Nephron (organoid): Measurements from ENCODE around the gene LRCH1.

Source experiments
- H3K27ac Mint-ChIP-seq, 3 experiments: 2 replicates each; pipeline ENCODE4 v1.8.0; 2020; ENCODE audit warnings: mixed read lengths in 3 of 3, mild to moderate bottlenecking in 2 of 3, moderate library complexity in 1 of 3
- H3K27me3 Mint-ChIP-seq: 2 replicates; pipeline ENCODE4 v1.8.0; 2021; ENCODE audit warnings: low read depth, mild to moderate bottlenecking, moderate library complexity, mixed read lengths
- H3K36me3 Mint-ChIP-seq: 2 replicates; pipeline ENCODE4 v1.8.0; 2020; ENCODE audit warnings: low read depth, mixed read lengths
- H3K4me1 Mint-ChIP-seq: 2 replicates; pipeline ENCODE4 v1.8.0; 2020; ENCODE audit warnings: mixed read lengths
- H3K4me3 Mint-ChIP-seq, 3 experiments: 2 replicates each; pipeline ENCODE4 v1.8.0; 2020; ENCODE audit warnings: mild to moderate bottlenecking in 3 of 3, mixed read lengths in 3 of 3, moderate library complexity in 2 of 3
- H3K9me3 Mint-ChIP-seq: 2 replicates; pipeline ENCODE4 v1.8.0; 2020; ENCODE audit warnings: mixed read lengths
- TF ChIP-seq, protein P1 (sequence below), 3 experiments: fragments of 200-600 bp; sonication (generic); IDR thresholded peaks; one replicate each; pipeline ENCODE4 v1.5.0; 2021; ENCODE audit warnings: antibody characterized with exemption in 3 of 3; ENCODE audit not compliant: unreplicated experiment in 3 of 3

The LRCH1 gene

DNA sequence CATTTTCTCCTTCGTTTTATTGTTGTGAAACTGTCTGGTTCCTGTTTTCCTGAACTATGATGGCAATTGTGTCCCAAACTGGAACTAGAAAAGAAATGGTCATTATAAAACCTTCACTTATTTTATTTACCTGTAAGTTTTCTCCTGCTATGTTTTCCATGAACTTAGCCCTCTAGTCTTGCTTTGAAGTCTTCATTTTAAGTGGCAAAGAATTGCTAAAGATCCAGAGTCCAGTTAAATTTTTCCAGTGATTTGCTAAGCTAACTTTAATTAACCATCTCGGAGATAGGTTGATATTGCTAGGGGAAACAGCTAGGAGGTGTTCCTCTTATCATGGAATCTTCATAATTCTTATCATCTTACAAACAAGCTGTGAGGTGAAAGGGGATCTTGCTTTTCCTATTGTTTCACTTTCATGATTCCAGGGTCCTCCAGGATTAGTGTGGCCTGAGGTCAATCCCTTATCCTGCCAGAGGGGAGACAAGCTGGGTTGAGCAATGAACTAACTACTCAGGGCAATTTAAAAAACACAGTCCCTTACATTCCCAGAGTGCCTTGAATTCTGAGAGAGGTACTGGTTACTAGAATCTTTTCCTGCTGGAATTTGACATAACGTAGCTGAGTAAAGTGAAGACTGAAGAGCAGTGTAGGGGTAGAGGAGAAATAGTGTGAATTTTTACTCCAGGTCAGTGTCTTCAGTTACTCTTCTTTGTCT is 131.5 kb downstream of the LRCH1 start:
- TF ChIP-seq, protein P1, sequence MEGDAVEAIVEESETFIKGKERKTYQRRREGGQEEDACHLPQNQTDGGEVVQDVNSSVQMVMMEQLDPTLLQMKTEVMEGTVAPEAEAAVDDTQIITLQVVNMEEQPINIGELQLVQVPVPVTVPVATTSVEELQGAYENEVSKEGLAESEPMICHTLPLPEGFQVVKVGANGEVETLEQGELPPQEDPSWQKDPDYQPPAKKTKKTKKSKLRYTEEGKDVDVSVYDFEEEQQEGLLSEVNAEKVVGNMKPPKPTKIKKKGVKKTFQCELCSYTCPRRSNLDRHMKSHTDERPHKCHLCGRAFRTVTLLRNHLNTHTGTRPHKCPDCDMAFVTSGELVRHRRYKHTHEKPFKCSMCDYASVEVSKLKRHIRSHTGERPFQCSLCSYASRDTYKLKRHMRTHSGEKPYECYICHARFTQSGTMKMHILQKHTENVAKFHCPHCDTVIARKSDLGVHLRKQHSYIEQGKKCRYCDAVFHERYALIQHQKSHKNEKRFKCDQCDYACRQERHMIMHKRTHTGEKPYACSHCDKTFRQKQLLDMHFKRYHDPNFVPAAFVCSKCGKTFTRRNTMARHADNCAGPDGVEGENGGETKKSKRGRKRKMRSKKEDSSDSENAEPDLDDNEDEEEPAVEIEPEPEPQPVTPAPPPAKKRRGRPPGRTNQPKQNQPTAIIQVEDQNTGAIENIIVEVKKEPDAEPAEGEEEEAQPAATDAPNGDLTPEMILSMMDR (IDR thresholded peaks at IDR 0.05; ENCODE audit: unreplicated experiment in 3 of 3) = no peak
- H3K27me3 Mint-ChIP-seq = no peaks in the 10 kb centered on the region
- peak overlapping the region; percentile 60 to 76 (median 75) for H3K27ac Mint-ChIP-seq
- peak overlapping the region in 1 of 3 experiments; percentile 38 for H3K4me3 Mint-ChIP-seq
- peaks cover 7% of the 10 kb centered on the region for H3K36me3 Mint-ChIP-seq
- no peaks in the 10 kb centered on the region for H3K9me3 Mint-ChIP-seq
- peaks cover 34% of the 10 kb centered on the region for H3K4me1 Mint-ChIP-seq

DNA sequence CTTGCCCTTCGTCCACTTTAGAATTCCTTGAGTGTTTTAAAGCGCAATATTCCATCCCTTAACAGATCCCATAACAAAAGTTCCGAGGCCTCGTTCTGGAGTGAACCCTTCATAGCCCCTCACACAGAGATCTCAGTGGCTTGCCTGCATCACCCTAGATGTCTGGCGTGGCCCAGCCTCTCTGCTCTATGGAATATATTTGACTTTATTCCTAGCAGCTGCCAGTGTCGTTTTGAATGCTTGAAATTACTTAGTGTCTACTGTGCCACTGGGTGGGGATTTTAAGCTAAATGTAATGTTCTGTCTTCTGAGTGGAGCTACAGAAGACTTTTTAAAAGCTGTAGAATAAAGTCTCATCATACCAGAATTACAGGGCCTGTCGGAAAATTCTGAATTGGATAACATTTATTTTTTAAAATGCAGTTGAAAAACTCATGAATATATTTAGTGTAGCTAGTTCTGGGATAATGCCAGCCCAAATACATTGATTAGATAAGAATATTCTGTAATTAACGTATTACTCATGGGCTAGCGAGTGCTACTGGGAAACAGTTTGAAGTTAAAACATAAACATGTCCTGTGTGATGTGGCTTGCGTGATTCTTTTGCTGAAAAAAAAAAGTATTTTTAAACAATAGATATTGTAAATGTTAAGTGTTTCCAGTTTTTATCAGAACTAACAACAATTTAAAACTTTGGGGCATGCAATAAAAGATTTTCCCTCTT is 132.2 kb downstream of the LRCH1 start:
- H3K4me1 Mint-ChIP-seq = peaks cover 34% of the 10 kb centered on the region

GRCh38 chr13:46686171-46686570 is 133.2 kb downstream of the LRCH1 start:
- Mint-ChIP-seq H3K4me1 (peaks cover 34% of the 10 kb centered on the region), H3K36me3 (peaks cover 7% of the 10 kb centered on the region), H3K27ac (peak overlapping the region in 2 of 3 experiments; percentile 2 to 53)

More for the DNA sequence above, 132.2 kb downstream of the LRCH1 start:
- H3K36me3 Mint-ChIP-seq = peaks cover 7% of the 10 kb centered on the region
- TF ChIP-seq, protein P1 (IDR thresholded peaks at IDR 0.05; ENCODE audit: unreplicated experiment in 3 of 3) = no peak
- H3K27ac Mint-ChIP-seq = peak overlapping the region; percentile 60 to 76 (median 75)
- H3K9me3 Mint-ChIP-seq = no peaks in the 10 kb centered on the region
- peak overlapping the region in 1 of 3 experiments; percentile 38 for H3K4me3 Mint-ChIP-seq
- H3K27me3 Mint-ChIP-seq = no peaks in the 10 kb centered on the region

GRCh38 chr13:46687810-46688209 is 134.8 kb downstream of the LRCH1 start:
- no peaks in the 10 kb centered on the region for H3K9me3 Mint-ChIP-seq
- TF ChIP-seq, protein P1 (IDR thresholded peaks at IDR 0.05; ENCODE audit: unreplicated experiment in 3 of 3) = no peak
- H3K4me1 Mint-ChIP-seq = peaks cover 38% of the 10 kb centered on the region
- H3K4me3 Mint-ChIP-seq = no peak overlapping the region
- H3K27me3 Mint-ChIP-seq = no peaks in the 10 kb centered on the region
- peaks cover 16% of the 10 kb centered on the region for H3K36me3 Mint-ChIP-seq
- H3K27ac Mint-ChIP-seq = no peak overlapping the region

More at GRCh38 chr13:46686171-46686570, 133.2 kb downstream of the LRCH1 start:
- H3K4me3 Mint-ChIP-seq = no peak overlapping the region
- TF ChIP-seq, protein P1 (IDR thresholded peaks at IDR 0.05; ENCODE audit: unreplicated experiment in 3 of 3) = no peak
- no peaks in the 10 kb centered on the region for H3K9me3 Mint-ChIP-seq
- no peaks in the 10 kb centered on the region for H3K27me3 Mint-ChIP-seq

DNA sequence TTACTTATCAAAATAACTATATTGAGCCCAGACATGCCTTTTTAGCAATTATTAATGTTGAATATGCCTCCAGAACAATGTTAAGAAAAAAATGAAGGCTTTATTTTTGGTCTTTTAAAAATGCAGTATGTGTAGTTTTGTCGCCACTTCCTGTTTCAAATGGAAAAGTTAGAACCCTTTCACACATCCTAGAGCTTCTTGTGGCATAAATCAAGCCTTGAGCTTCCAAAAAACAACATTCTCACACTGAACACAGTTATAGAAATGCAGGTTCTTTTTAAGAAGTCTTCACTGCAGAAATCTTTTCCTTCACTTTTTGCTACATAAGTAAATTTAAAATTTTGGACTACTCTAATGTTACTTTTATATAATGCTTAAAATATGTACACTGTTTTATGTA is 135.3 kb downstream of the LRCH1 start:
- peaks cover 16% of the 10 kb centered on the region for H3K36me3 Mint-ChIP-seq
- H3K4me1 Mint-ChIP-seq = peaks cover 33% of the 10 kb centered on the region
- no peak overlapping the region for H3K4me3 Mint-ChIP-seq
- H3K9me3 Mint-ChIP-seq = no peaks in the 10 kb centered on the region
- TF ChIP-seq, protein P1 (IDR thresholded peaks at IDR 0.05; ENCODE audit: unreplicated experiment in 3 of 3) = no peak
- no peaks in the 10 kb centered on the region for H3K27me3 Mint-ChIP-seq
- H3K27ac Mint-ChIP-seq = no peak overlapping the region
